G401 (cell line): Measurements from ENCODE around the gene LRRC27. TPM values are rescaled to one million over a fixed set of nuclear protein-coding genes. Genes with fewer than 3 reads are reported as not detected.

Experiments
- DNase-seq: peaks from one replicate; pipeline ENCODE4 v3.0.0-alpha.2; 2015; ENCODE audit warnings: low spot score
- in situ Hi-C: cut with HindIII; loops from 2 replicates; pipeline ENCODE4 v1.10.0; 2016; ENCODE audit warnings: low sequenced_read_pairs, mixed read lengths
- total RNA-seq: library from RNA; depleted of rRNA; stranded (reverse); fragments of >200 nt; shearing (Covaris generic); gene quantifications from 2 replicates; pipeline ENCODE4 v1.2.3, GENCODE V29; 2014

Gene LRRC27
- total RNA-seq, 1 experiment from 2014 or later: 3.7 TPM

DNA sequence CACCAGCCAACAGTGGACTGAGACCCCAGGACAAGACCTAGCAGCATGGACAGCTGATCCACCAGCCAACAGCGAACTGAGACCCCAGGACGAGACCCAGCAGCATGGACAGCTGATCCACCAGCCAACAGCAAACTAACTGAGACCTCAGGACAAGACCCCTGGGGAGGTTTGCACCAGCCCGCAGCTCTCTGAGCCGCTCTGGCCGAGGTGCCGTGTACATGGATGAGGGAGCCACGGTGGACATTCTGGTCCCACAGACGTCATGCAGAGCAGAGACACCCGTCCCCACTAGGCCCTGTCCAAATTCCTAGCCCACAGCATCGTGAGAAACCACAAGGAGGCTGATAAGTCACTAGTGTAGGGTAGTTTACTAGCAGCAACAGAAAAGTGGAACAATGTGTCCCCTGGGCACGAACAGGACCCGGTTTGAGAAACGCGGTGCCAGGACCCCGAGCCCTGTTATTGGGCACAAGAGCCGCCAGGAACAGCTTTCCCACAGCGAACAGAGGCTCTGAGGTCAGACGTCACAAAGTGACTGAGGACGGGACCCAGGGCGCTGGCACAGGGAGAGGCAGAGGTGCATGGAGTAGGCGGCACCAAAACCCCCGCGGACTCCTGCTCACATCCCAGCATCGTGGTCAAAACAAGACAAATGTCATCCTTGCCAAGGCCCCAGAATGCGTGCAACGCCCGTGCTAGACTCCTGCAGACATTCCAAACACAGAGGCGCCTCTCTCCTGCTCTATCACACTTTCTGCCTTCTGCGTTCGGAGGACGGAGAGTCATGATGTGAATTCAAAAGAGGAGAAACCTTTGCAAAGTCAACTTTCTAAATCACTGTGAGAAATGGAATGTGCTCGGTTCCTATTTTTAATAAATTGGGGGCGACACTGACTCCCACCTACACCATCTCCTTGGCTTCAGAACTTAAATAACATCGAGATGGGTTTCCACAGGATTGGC is 32.3 kb upstream of the LRRC27 start:
- in situ Hi-C loops: no loop called here
- no peak for DNase-seq

DNA sequence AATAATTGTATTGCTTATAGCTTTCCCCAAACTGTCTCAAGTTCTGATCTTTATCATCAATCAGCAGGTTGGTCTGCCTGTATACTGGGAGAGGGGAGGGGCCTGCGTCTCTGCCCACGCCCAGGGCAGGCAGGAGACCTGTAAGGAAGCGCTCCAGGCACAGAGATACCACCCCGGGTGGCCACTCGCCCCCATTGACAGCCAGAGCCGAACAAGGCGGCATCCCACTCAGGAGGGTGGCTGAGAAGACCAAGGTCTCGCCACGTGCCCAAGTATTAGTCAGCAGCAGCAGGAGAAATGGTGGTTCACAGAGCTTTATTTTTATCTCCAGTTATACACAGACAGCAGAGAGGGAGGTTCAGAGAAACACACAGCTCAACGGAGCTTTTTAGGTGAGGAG is 31.4 kb upstream of the LRRC27 start:
- in situ Hi-C loops: no loop called here
- DNase-seq: no peak

DNA sequence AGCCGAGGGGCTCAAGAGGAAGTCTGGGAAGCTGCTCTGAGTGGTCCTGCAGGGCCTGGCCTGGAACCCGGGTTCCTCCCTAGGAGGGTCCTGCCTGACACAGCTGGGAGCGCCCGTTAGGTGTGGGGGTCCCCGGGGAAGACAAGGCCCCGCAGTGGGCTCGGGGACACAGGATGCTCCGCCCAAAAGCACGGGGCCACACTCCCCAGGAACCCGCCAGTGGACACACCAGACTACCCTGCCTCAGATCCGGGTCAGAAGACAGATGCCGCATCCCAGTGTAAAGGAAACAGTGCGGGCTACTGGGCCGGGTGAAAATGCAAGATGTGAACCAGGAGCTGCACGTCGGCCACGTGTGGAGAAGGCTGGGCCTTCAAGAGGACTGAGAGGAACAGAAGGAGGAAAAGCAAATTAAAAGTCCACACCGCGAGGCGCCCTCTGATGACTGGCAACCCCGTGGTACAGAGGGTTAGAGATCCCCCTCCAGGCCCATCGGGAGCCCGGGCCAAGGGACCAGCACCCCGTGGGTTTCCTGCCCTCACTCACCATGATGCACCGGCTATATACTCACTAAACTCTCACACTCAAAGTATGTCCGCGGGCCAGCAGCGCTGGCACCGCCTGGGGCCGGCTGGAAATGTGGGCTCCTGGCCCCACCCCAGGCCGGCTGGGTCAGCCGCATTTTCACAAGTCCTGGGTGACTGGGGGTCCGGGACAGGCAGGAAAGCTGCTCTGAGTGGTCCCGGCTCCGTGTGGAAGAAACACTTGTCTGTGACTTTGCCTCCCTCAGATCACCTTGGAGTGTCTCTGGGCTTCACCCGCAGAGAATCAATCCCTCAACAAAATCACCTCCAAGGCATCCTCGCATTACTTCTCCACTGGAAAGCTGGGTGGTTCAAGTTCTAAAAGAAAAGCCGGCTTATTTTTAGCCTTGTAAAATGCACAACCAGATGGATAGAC is 30.3 kb upstream of the LRRC27 start:
- DNase-seq: no peak
- in situ Hi-C loops: no loop called here

DNA sequence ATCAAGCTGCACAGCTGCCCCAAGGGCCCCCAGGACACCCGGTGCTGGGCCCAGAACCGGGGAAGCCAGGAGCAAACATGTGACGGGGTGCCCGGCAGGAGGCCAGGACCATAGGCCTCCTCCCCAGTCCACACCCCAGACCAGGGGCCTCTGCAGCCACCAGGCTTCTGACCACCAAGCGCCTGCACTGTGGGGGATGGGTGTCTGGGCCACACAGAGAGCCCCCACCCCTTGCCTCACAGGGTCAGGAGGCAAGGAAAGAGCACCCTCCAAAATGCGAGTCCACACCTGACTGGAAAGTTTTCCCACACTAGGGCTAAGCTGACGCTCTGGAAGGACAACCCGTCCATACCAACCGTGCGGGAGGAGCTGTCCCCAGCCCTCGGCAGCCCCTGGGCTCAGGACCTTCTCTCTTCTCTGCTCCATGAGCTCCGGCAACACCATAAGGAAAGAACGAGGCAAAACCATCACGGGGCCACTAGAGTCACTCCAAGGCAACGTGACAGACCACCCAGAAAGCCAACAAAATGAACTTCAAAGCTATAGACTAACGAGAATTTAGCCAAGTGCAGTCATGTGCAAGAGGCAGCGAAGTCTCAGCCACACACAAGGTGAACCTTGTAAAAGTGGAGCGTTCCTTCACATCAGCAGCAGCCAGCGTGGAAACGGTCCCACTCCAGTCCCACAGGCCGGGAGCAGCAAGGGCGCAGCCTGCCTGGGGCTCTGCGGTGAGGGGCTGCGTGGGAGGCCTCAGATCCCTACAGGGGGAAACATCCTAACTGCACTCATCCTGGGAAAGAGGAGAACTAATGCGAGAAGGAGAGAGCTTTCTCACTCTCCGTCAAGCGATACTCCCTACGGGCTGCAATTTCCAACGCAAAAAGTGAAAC is 29.3 kb upstream of the LRRC27 start:
- in situ Hi-C loops: no loop called here

DNA sequence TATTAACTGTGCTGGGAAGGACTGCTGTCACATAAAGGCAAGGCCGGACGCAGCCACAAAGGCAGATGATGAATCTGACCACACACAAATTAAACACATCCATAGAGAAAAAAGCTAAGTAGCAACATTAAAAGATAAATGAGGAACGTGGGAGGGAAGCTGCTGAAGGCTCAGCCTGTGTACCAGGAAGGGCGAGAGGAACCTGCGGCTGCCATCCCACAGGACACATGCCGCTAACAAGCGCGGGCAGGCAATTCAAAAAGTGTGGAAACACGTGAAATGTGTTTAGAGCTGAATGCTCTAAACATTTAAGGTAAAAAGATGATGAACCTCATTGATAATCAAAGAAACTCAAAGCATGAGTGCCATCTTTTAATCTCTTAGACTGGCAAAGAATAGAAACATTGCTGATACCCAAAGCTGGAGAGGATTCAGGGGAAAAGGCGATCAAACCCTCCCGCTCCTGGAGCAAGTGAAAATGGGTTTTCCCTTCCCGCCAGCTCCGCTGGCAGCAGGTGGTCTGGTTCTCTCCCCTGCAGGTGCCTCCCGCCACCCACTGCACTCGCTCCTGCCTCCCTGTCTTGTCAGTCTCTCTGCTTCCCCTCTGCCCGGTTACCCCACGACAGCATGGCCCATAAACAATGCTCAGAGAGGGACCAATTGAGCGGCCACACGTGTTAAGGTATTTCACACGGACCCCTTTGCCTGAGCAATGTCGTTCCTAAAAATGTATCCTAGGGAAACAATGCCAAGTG is 28.5 kb upstream of the LRRC27 start:
- no peak for DNase-seq
- in situ Hi-C loops: no loop called here

More for the DNA sequence above, 29.3 kb upstream of the LRRC27 start:
- DNase-seq: no peak

DNA sequence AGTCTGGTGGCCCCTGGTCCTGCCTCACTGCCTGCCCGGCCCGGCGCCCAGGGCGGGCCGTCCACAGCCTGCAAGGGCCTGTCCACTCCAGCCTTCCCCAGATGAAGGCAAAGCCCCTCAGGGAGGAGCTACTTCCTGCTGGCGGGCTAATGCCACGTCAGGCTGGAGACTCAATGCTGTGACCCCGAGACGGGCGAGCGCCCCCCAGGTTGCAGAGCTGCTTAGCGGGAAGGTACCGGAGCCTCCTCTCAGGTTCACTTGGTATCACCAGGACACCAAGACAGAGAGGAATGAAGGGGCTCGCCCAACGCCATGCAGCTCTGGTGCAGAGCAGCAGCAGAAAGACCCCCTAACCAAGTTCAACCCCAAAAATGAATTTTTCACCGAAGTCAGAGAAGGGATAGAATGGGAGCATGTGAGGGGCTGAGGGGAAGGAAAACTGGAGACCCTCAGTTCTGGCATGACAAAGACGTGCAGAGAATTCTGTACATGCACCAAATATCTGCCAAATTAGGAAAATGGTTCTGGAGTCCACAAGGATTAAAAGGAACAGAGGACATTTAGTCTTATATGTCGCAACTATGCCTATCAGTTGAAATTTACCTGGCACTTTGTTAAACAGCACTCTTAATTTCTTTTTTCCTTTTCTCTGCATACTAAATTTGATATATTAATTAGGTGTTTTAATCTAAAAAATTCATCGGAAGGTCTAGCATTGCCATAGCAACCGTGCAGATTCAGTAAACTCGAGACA is 27.1 kb upstream of the LRRC27 start:
- in situ Hi-C loops: no loop called here
- DNase-seq: no peak

DNA sequence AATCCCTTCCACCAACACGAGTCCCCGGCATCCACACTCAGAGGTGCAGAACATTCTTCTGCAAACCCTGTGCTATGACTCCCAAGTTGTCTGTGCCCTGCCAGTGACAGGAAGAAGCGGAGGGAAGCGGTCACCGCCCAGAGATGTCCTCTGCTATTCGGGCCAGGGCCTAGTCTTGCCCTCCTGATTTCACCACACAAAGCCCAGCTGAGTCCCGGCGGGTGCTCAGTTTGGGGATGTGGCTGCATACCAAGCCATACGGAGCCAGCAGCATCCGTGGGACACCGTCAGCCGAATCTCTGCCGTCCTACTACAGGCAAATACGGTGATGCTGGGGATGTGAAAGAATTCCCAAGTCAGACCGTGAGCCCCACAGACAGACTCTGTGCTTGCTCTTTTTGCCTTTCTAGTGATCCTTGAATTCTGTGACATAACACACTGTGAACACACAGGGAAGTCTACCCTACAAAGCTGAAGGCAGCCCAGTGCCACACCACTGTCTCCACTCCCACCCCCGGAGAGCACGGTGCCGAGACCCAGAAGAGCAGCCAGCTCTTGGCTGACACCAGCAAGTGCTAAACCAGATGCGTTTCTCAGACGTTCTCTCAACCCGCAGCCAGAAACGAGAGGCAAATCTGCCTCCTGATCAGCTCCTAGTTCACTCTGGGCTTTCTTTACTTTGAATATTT is 26.2 kb upstream of the LRRC27 start:
- in situ Hi-C loops: no loop called here
- DNase-seq: no peak

DNA sequence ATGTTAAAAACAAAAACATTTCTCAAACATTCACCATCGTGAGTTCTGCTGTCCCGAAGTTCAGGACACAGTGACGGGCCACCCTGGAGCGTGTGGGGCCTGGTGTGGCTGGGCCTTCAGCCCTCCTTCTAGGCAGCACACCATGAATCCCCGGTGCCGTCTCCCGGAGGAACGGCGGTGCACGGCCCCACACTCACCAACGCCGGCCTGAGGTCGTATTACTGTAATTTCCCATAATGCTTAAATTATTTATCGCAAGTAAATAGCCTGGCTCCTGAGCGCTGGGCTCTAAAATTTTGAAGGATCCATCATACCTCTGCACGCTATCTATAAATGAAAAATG is 25.7 kb upstream of the LRRC27 start:
- in situ Hi-C loops: no loop called here
- DNase-seq: no peak

DNA sequence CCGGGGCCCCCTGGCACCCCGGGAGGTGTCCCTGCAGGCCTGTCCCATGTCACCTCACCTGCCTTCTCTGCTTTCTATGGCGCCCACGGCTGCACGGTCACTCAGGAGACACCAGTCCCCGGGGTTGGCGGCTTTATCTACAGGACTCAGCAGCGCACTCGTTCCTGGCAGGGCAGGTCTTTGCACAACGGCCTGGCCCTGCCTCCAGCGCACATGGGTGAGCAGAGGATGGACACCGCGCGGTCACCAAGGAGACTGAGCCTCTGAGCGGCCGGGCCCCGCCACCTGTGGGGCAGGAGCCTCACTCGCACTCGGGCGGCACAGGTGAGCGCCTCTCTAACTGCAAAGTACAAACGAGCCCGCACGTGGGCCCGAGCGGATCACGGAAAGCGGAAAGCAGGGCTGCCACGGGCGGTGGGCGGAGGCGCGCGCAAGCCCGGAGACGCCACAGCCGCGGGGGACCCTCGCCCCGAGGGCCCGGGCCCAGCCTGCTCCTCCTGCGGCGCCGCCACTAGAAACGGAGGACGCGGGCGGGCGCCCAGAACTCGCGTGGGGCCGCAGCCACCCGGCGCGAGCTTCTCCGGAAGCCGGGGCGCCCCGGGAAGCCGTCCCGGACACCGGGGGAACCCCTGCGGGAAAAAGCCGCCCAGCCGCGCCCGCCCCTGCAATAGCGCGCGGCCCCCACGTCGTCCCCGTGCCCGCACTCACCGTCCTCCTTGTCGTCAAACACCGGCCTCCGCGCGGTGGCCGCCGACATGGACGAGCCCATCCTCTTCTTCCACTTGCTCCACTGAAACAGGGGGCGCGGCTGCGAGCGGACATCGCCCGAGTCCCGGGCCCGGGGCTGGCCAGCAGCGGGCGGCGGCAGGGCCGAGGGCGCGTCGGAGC is 24.9 kb upstream of the LRRC27 start:
- DNase-seq: peak; percentile 69
- in situ Hi-C loops: no loop called here

DNA sequence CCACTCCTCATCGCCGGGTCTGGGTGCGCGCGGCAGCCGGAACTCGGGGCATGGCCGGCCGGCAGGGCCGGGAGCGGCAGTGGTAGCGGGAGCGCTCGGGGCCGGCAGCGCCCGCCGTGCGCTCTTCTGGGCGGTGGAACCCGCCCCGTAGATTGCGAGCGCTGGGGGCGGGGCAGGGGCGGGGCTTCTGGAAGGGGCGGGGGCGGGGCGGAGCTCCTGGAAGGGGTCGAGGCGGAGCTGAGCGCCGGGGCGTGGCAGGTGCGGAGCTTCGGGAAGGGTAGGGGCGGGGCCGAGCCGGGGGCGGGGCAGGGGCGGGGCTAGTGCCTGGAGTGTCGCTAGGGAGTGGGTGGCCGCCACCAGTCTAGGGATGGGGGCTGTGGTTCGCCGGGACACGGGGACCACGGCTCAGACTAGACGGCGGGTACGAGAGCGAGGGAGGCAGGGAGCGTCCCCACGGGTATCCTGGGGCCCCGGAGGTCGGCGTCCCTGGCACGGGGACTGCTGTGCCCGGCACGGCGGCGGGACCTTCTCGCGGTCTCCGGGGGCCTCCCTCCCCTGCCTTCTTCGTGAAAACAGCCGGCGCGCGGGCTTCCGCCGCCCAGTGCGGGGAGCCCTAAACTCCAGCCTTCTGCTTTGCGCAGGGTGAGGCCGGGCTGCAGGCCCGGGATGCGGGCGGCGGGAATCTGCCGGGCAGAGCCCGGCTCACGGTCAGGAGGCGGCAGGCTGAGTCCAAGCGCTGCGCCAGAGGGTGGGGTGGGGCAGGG is 24.0 kb upstream of the LRRC27 start, which contains the start of gene STK32C:
TSS of gene STK32C (minus strand) at position 128 of the 764 bp plus-strand sequence. CDS start at position 11, 117 bp downstream.
- peak; percentile 93 for DNase-seq
- in situ Hi-C loops: no loop called here

DNA sequence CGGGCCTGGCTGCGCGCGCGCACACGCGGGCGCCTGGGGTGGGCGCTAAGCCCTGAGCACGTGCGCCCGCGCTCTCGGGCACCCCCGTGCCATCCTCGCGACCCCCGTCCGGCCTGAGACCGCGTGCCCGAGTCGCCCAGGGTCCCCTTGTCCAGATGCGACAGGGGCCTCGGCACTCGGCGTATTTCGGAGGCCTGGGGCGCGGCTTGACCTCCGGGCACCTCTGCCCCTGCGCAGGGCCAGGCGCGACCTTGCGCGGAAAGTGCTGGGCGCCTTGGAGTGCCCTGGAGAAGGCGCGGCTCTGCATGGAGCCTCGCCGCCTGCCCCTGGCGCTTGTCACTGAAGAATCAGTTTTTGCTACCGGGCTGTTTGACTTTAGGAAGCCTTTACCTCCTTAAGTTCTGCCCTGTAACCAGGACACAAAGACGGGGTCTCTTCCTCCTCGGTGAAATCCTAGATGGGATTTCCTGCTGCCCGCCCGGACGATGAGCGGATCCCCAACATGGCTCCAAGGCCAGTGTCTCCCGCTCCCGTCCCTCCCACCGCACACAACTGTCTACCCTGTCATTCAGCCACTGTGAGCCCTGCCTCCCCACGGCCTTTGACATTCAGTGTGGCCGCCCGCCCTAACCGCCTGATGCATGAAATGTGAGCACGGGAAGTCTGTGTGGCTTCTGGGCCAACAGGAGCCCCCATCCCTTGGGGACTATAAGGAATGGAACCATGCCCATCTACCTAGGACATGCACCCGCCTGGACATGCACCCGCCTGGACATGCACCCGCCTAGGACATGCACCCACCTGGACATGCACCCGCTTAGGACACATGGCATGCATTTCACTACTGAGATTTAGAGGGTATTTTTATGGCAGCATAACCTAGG is 23.2 kb upstream of the LRRC27 start:
- in situ Hi-C loops: no loop called here
- no peak for DNase-seq

DNA sequence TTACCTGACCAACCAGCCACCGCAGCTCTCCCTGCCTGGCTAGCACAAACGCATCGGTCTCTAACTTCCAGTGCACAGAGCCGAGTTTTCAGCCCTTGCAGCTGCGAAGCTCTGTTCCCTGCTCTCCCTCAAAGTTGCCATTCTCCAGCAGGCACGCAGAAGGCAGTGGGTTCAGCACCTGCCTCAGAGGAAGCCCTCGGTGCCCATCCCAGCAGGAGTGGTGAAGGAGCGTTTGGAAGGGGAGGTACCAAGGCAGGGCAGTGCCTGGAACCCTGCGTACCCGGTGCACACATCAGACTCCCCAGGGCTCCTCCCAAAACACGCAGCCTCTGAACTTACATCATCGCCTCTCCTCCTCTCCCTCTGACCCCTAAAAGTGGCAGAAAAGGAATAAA is 22.5 kb upstream of the LRRC27 start:
- DNase-seq: no peak

DNA sequence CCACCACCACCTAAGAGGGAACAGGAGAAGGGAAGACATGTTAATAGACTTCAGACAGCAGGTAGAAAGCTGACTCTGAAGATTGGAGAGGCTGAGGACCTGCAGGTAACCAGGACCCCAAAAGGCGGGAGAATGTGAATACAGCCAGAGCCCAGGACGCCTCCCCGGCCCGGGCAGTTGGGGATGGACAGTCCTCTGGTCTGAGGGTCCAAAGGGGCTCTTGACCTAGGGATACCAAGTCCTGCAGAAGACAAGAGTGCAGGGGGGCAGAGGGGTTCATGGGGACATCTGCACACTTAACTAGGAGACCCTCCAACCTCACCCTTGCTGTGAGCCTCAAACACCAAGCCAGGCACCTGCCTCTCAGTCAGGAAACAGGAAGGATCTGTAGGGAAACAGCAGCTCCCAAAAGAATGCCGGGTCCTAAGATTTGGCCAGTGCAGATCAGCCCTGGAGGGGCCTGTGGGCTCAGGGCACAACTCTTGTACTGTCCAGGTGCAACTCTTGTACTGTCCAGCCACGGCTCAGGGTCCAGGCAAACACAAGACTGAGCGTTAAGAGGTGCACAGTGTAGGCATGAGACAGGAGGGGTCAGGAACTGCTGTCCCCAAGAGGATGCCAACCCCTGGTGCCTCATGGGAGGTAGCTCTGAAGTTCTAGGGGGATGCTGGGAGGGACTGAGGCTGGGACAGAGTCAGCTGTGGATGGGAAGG is 22.0 kb upstream of the LRRC27 start:
- DNase-seq: no peak
- in situ Hi-C loops: no loop called here

More for the DNA sequence above, 22.5 kb upstream of the LRRC27 start:
- in situ Hi-C loops: no loop called here
